ENCODE measurements around the gene ARMC5.

DNA sequence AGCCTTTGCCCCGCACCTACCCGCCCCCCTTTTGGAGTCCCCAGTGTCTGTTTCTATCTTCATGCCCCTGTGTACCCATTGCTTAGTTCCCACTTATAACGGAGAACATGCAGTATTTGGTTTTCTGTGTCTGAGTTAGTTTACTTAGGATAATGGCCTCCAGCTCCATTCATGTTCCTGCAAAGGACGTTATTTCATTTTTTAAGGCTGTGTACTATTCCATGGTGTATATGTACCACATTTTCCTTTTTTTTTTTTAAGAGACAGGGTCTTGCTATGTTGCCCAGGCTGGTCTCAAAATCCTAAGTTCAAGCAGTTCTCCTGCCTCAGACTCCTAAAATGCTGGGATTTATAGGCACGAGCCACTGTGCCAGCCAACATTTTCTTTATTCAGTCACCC is 8.6 kb downstream of the ARMC5 start:
- no peak for TF ChIP-seq EZH2 (IDR thresholded peaks at IDR 0.05; ENCODE audit: borderline replicate concordance, insufficient read depth, low read length, poor library complexity, severe bottlenecking)
- TF ChIP-seq CTCF (IDR thresholded peaks at IDR 0.05; ENCODE audit: poor library complexity, severe bottlenecking), result no peak

Measured in neural cell (in vitro differentiated cells).